HG03558 (cell line): ENCODE data around the gene CTNND2.
"Not testable (repeated sequence)": the region's sequence is repeated elsewhere in the genome, so short reads cannot be mapped to it uniquely, and the experiment has no call there.

Experiments used
- ATAC-seq: cut with Tn5 transposase; IDR thresholded peaks from one replicate; pipeline ENCODE4 v1.9.1; 2021; ENCODE audit warnings: moderate number of reproducible peaks; ENCODE audit not compliant: unreplicated experiment; ENCODE audit errors: extremely low read depth

Gene CTNND2

GRCh38 chr5:11065723-11066122, 838.5 kb downstream of the CTNND2 start:
- not testable (repeated sequence) for ATAC-seq

- ATAC-seq: no peak
Observed at GRCh38 chr5:11064763-11065450, 839.3 kb downstream of the CTNND2 start.

- no peak for ATAC-seq
Observed at GRCh38 chr5:11062397-11062796, 841.8 kb downstream of the CTNND2 start.

GRCh38 chr5:11056560-11056959, 847.7 kb downstream of the CTNND2 start:
- ATAC-seq: no peak

GRCh38 chr5:11054014-11054413, 850.2 kb downstream of the CTNND2 start:
- no peak for ATAC-seq

GRCh38 chr5:11052871-11053270, 851.4 kb downstream of the CTNND2 start:
- ATAC-seq: no peak

GRCh38 chr5:11050596-11051304, 853.5 kb downstream of the CTNND2 start:
- no peak for ATAC-seq

- no peak for ATAC-seq
Observed at GRCh38 chr5:11048760-11049159, 855.5 kb downstream of the CTNND2 start.

- no peak for ATAC-seq
Observed at GRCh38 chr5:11047625-11048024, 856.6 kb downstream of the CTNND2 start.

GRCh38 chr5:11047030-11047429, 857.2 kb downstream of the CTNND2 start:
- no peak for ATAC-seq

- ATAC-seq: no peak
Observed at GRCh38 chr5:11046160-11046559, 858.1 kb downstream of the CTNND2 start.

GRCh38 chr5:11045411-11045810, 858.8 kb downstream of the CTNND2 start:
- ATAC-seq: no peak

- no peak for ATAC-seq
Observed at GRCh38 chr5:11044581-11044980, 859.7 kb downstream of the CTNND2 start.

GRCh38 chr5:11043881-11044280, 860.4 kb downstream of the CTNND2 start:
- no peak for ATAC-seq

GRCh38 chr5:11040345-11040744, 863.9 kb downstream of the CTNND2 start:
- no peak for ATAC-seq

- no peak for ATAC-seq
Observed at GRCh38 chr5:11038772-11039171, 865.5 kb downstream of the CTNND2 start.

GRCh38 chr5:11037941-11038340, 866.3 kb downstream of the CTNND2 start:
- no peak for ATAC-seq

GRCh38 chr5:11037080-11037479, 867.2 kb downstream of the CTNND2 start:
- no peak for ATAC-seq

GRCh38 chr5:11030671-11031070, 873.6 kb downstream of the CTNND2 start:
- no peak for ATAC-seq

- peak; percentile 67 for ATAC-seq
Observed at GRCh38 chr5:11027660-11028059, 876.6 kb downstream of the CTNND2 start.

- no peak for ATAC-seq
Observed at GRCh38 chr5:11026543-11026942, 877.7 kb downstream of the CTNND2 start.

GRCh38 chr5:11023945-11024344, 880.3 kb downstream of the CTNND2 start:
- no peak for ATAC-seq
